ENCODE results near the gene HYI.

HYI gene

DNA sequence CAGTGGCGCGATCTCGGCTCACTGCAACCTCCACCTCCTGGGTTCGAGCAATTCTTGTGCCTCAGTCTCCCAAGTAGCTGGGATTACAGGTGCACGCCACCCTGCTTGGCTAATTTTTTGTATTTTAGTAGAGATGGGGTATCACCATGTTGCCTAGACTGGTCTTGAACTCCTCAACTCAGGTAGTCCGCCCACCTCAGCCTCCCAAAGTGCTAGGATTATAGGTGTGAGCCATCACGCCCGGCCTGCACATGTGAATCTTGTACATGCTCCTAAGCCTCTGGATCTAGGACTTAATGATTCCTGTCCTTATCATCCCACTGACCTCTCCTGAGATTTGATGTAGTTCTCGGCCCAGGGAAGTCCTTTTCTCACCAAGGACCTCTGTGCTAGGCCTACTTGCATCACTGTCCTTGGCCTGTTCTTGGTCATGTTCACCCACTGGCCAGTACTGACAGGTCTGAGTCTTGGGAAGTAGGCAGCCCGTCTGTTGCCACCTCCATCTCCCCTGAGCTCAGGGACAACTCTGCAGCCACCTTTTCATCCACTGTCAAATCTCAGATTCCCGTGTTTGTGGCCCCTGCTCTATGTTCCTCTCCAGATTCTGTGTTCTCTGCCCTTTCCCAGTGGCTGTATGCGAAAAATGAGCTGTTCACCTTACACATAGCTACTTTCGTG is 9.4 kb downstream of the HYI start:
- no peak for DNase-seq (ENCODE audit: low spot score)

DNA sequence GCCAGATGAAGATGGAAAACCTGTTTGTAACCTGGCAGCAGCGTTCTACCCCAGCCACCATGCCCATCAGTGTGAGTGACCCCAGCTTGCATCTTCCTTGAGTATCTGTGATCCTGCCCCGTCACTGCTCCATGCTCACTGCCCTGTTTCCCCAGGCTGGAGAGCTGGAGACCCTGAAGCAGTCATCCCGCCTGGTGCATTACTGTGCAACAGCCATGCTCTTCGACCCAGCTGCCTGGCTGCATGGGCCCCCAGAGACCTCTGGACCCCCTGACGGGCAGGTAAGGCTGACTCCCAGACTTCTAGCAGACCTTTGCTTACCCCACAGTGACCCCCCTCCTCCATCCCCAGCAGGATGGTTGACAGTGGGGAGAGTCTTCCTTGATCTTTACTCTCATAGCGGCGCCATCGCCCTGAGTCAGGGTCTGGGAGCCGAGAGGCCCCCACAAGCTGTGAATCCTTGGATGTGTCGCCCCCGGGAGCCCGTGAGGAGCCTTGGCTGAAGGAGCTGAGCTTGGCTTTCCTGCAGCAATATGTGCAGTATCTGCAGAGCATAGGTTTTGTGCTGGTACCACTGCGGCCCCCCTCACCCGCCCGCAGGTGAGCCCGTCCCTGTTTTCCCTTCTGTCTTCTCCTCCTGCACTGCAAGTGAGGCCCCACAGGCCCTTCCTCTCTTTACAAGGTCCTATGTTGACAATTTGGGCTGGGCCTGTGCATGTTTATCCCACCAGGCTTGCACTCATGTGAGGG is 10.4 kb downstream of the HYI start:
- no peak for DNase-seq (ENCODE audit: low spot score)

DNA sequence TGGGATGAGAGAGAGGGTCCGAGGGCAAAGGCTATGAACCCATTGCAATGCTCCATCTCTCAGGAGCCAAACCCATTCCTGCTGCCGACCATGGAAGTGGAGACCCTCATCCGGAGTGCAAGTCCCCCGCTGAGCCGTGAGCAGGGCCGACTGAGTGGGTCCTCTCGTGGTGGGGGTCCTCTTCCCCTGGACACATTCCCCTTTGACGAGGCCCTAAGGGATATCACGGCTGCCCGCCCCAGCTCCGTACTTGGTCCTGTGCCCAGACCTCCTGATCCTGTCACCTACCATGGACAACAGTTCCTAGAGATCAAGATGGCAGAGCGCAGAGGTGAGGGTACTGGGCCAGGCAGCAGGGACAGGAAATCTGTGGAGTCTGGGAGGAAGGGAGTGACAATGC is 11.0 kb downstream of the HYI start:
- no peak for DNase-seq (ENCODE audit: low spot score)

DNA sequence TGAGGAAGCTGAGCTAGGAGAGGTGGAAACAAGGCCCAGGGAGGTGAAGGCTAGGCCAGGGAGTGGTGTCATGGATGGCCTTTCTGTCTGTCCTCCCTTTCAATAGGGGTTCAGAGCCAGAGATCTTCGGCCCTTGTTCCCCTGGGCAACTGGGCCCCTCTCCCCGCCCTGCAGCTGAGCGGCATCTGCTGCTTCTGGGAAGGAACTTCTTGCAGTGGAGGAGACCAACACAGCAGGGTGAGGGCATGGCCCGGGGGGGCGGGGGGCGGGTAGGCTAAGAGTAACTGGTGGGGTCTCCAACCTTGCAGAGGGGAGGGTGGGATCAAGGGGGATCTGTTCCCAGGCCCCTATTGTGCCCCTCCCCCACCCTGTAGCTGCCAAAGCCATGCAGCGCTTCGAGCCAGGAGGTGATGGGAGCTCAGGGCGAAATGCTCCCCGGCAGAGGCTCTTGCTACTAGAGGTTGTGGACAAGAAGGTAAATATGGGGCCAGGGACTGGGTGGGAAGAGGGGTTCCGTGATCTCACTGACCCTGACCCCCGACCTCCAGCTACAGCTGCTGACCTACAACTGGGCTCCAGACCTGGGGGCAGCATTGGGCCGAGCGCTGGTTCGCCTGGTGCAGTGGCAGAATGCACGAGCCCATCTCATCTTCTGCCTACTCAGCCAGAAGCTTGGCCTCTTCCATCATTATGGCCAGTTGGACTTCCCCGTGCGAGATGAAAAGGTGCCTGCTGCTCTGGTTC is 11.7 kb downstream of the HYI start:
- DNase-seq (ENCODE audit: low spot score), result no peak

DNA sequence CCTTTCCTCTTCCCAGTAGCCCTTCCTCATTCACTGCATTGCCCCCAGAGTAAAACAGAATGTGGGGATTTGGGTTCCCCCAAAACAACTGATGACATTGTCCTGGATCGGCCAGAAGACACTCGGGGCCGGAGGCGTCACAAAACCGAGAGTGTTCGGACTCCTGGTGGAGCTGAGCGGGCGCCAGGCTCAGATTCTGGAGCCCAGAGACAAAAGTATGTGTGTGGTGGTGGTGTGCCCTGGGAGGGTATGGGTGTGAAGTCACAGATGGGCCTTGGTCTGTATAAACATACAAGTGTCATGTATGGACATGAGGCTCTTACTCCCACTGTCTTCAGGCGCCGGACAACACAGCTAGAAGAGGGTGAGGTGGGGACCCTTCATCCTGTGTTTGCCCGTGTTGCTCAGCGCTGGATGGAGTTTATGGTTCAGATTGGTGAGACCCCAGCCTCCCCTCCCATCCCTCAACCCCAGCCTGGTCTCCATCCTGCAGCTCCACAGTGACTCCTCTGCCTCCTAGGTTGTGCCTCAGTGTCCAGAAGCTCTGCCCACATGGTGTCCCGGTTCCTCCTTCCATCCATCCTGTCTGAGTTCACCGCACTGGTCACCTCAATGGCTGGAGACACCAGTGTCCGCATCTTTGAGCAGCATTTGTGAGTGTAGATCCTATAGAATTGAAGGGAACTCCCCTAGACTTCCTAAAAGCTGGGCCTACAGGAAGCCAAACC is 12.4 kb downstream of the HYI start:
- DNase-seq (ENCODE audit: low spot score), result no peak

DNA sequence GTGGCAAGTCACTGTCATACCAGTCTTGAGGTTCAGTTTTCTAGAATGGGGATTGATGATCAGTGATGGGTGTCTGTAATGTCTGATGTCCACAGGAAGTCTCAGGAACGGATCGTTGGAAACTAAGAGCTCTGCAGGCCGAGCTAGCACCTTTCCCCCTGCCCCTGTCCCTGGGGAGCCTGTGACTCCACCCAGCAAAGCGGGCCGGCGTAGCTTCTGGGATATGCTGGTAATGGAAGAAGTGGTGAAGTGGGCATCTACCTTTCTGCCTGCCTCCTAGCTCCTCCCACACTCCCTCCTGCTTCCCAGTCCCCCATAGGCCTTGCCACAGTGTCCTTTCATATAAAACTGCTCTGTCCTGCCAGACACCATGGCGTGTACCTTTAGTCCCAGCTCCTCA is 13.4 kb downstream of the HYI start:
- DNase-seq (ENCODE audit: low spot score), result no peak

DNA sequence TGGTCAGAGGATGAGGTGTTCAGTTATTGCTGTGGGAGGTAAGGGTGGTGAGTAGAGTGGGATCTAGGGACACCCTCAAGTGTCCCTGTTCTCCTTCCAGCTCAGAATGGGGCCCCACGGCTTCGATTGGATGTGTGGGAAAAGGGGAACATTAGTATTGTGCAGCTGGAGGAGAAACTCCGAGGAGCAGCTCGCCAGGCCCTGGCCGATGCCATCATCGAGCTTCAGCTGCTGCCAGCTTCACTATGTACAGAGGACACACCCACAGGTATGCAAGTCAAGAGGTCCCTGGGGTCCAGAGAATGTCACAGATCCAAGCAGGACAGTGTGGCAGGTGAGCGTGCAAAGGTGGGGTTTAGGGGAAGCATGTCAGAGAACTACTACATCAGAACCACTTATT is 13.9 kb downstream of the HYI start:
- DNase-seq (ENCODE audit: low spot score), result no peak

DNA sequence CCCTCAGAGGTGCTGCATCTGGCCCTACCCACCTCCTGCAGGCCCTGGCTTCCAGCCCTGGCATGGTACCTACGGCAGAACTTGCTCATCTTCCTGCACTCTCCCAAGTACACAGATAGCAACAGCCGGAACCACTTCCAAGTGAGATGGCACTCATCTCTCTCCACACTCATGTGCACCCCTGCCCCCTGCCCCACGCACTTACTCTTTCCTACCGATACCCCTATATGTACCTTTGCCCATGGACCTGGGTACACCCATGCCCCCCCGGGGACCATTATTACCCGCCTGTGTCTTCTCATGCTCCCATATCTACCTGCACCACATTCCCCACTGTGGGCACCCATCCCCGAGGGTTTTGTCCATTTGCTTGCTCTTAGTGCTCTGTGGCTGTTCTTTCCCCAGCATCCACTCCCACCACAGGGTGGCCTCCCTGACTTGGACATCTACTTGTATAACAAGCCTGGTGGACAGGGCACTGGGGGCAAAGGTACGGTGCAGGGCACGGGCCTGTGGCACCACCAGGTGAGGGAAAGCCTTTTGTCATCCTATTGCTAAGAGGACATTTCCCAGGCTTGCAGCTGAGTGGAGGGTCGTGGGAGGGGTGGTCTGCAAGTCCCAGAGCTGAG is 14.7 kb downstream of the HYI start:
- no peak for DNase-seq (ENCODE audit: low spot score)

DNA sequence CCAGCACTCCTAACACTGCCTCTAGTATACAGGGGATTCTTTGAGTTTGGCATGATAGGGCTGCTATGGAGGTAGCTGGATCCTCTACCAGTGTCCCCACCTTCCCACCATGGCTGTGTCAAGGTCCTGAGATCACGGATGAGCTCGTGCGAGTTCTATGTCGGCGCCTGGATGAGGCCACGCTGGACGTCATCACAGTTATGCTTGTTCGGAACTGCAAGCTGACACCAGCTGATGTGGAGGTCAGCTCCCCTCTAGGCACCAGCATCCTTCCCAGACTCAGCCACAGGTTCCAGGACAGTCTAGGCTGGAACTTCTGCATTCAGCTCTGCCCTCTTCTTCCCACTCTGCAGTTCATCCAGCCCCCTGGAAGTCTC is 15.2 kb downstream of the HYI start:
- no peak for DNase-seq (ENCODE audit: low spot score)

DNA sequence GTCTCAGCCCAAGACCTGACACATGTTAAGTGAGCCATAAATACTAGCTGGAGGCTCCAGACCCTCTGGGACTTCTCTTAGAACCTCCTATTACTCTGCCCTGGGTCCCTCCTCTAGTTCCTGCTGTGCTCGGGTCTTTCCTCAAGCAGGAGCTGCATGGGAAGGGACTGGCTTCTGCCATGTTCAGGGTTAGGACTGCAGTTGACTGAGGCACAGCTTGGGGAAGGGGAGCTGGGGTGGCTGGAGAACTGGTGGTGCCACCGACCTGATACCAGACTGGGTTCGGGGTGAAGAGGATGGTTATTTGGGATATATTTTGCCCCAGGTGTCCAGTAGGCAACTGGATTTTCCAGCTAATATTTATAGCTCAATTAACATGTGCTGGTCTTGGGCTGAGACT is 15.7 kb downstream of the HYI start:
- DNase-seq (ENCODE audit: low spot score), result no peak

DNA sequence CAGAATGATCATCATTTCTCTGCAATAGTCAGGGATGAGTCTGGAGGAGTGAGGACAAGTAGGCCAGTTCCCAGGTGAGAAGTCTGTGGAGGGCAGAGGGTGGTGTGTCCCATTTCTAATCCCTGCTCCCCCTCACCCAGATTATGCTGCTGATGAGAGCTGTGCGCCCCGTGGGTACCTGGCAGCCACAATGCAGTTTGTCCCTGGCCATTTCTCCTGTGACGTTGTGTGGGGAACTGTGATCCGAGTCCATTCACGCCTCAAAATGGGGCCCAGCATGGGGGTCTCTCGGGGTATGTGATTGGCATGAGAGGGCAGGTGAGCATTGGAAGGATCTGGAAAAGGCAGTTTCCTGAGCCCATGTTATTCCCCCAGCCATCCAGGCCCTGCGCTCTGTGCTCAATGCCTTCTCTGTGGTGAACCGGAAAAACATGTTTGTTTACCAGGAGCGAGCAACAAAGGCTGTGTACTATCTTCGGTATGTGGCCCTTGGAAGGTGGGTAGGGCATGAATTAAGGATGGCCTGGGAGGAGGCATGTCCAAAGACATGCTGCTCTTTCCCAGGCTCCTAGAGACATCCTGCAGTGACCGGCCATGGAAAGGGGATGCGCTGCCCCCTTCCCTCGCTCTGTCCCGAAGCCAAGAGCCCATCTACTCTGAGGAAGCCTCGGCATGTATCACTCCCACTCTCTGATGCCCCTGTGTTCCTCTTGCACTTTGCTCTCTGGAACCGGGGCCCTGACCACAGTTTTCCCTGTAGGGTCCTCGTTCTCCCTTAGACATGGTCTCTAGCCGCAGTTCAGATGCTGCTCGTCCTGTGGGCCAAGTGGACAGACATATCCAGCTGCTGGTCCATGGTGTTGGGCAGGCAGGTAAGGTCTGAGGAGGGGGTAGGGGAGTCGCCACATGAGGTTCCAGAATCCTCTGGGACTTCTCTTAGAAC is 16.4 kb downstream of the HYI start:
- DNase-seq (ENCODE audit: low spot score), result no peak

DNA sequence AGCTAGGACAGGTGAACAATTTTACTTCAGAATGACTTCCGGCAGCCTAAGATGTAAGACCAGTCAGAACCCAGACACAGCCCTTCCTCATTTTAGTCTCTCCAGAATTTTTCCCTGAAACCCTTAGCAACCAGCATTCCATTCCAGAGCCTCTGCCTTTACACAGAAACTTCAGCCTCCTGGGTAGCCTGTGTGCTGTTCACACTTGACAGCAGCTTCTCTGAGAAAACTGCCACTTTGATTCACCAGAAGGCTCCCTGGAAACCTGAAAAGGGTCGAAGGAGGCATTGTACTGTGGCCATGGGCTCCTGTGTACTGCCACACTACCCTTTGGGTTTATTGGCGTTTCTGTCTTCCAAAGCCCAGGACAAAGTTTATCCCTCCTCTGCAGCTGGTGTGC is 17.4 kb downstream of the HYI start:
- no peak for DNase-seq (ENCODE audit: low spot score)

DNA sequence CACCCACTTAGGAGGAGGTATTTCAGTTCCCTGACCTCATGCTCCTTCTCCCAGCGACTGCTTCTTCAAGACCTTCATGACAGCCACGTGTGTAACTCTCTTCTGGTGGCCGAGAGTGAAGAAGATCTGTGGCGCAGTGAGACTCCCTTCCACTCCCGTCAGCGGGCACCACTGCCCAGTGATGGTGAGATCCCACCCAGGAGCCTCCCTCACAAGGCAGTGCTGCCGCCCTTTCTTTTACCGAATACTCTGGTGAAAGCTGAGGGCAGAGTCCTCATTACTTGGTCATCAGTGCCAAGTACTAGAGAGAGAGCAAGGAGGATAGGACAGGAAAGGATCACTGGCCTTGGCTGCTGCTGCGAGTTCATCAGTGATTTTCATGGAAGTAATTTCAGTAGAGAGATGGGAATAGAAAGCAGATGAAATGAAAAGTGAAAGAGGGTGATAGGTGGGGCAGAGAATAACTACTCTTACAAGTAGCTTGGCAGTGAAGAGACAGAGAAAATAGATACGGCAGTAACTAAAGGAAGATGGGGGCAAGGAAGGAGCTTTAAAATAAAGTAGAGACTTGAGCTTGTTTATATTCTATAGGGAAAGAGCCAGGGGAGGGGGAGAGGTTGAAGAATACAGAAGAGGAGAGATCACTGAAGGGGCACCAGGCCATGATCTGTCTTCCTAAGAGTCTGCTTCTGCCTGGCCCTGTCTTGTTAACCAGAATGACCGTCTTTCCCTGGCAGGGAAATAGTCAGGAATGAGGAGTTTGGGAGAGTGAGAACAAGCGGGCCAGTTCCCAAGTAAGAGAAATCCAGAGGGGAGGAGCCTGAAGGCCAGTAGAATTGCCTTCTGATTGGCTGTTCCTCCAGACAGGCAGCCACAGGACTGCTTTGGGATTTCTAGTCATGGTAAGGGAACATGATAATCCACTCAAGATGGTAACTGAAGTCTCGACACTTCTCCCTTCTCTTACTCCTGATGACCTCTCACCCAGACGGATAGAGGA is 18.3 kb downstream of the HYI start:
- no peak for DNase-seq (ENCODE audit: low spot score)

DNA sequence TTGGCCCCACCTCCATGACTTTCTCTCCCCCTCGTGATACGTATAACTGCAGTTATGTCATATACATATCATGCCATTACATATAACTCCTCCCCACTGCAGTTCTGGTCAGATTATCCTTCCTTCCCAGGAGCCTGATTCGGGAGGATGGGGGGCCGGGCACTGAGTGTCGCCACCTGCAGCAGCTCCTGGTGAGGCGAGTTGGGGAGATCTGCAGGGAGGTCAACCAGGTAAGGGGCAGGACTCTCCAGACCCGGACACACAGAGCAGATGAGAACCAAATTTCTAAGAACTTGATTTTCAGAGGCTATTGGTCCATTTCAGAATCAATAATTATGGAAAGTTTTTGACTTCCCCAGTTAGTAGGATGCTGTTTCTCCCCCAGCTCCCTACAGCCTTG is 19.5 kb downstream of the HYI start:
- DNase-seq (ENCODE audit: low spot score), result no peak

DNA sequence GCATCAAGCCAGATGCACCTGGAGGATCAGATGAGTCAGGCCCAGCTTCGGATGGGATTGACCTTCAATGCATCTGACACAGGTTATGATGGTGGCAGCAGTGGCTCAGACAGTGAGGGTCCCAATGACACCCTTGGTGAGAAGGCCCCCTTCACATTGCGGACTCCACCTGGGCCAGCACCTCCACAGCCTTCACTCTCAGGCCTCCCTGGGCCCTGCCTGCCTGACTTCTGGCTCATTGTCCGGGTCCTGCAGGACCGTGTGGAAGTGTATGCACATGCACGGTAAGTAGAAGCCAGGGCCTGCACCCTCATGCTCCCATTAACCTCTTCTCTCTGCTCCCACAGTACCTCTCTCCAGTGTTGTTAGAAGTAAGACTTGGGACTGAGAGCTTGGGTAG is 20.8 kb downstream of the HYI start:
- no peak for DNase-seq (ENCODE audit: low spot score)

DNA sequence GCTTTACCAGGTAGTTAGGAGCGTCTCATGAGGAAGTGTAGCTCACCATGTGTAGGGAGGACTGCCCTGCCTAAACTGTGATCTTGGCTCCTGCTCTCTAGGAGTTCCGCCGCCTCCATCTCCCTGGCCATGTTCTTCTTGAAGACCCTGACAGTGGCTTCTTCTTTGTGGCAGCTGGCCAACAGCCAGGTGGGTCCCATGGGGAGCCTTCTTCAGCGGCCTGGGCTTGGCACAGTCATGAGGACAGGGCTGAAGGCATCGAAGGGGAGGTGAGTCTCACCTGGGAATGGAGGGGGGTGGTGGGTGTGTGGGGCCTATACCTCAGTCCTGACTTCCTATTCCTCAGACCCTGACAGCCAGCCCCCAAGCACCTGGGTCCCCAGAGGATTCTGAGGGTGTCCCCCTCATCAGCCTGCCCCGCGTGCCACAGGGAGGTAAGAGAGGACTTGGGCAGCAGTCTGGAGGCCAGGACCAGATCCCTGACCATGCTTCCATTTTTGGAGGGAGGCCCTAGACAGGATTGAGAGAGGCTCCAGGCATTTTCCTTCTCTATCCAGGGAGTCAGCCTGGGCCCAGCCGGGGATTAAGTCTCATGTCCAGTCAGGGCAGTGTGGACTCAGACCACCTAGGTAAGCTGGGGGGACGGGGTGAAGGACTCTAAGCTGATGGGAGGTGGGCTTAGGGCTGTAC is 21.4 kb downstream of the HYI start:
- no peak for DNase-seq (ENCODE audit: low spot score)

DNA sequence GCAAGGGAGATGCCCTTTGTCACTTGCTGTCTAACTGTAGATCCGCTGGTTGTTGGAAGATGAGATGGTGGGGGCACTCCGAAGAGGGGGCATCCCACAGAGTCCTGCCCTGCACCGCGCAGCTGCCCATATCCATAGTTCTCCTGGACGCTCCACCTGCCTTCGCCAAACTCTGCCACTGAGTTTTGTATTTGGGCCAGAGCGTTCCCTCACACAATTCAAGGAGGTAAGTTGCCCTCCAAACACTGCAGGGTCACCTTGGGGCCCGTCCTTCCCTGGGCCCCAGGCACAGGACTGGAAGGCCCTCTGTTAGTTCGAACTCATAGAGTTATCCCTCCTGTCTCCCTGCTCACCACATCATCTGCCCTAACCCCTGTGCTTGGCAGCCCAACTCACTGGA is 22.1 kb downstream of the HYI start:
- no peak for DNase-seq (ENCODE audit: low spot score)

DNA sequence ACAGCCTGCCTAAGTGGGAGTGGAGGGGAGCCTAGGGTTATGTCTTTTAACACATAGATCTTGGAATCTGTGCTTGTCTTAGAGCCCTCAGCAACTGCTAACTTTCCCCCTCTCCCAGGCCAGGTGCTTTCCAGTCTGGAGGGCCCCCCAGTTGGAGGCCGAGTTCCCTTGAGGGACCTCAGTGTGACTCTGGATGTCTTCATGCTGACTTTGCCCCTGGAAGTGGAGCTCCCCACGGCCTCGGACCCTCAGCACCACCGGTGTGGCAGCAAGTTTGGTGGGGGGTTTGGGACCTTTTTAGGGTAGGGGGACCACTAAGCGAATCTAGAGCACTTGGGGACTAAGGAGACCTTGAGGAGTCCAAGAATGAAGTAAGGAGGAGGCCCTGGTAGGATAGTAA is 22.9 kb downstream of the HYI start:
- DNase-seq (ENCODE audit: low spot score), result no peak

DNA sequence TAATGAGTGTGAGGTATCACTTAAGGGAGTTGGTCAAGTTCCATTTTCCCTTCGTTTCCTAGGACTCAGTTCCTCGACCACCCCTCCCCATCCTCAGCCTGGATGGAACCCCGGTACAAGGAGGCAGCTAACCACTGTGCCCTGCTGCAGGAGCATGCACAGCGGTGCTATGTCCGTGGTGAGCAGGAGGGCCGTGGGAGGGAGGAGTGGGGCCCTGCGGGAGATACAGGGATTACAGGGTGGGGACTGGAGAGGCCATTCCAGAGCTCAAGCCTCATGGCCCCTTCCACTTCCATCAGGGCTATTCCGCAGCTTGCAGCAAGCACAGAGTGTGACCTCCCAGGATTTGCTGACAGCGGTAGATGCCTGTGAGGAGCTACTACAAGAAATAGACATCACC is 25.8 kb downstream of the HYI start:
- no peak for DNase-seq (ENCODE audit: low spot score)
